Mammary epithelial cell (primary cell): Measurements from ENCODE around the gene TMEM248.

Experiments
- CTCF ChIP-seq, 2 donors: IDR thresholded peaks in 1 of 2; conservative IDR thresholded peaks in 1 of 2; 2 replicates each; pipeline ENCODE4 v1.5.1; 2011 to 2012; ENCODE audit warnings: inconsistent platforms in 2 of 2, low read length in 2 of 2, mild to moderate bottlenecking in 2 of 2, control low read depth in 1 of 2, low read depth in 1 of 2; ENCODE audit not compliant: insufficient read depth in 1 of 2; ENCODE audit errors: extremely low read depth in 1 of 2
- EZH2 ChIP-seq: IDR thresholded peaks from 2 replicates; pipeline ENCODE4 v1.6.1; 2012; ENCODE audit warnings: low read length, inconsistent platforms, borderline replicate concordance

- TF ChIP-seq CTCF (conservative IDR thresholded peaks at IDR 0.05 in 1 of 2, IDR thresholded peaks at IDR 0.05 in 1 of 2; ENCODE audit: extremely low read depth in 1 of 2, insufficient read depth in 1 of 2, low read depth in 1 of 2, low read length in 2 of 2) = no peak
- TF ChIP-seq EZH2 = no peak
Observed at GRCh38 chr7:66921918-66922486, 977 bp downstream of the TMEM248 start.
